HEK293 (cell line): ENCODE data around the gene STXBP4.

Source experiments
- CTCF ChIP-seq: fragments of 450-650 bp; formaldehyde crosslinking; IDR thresholded peaks from 2 replicates; pipeline ENCODE4 v1.5.1; 2016; ENCODE audit warnings: missing biosample characterization, missing genetic modification characterization
- KLF8 ChIP-seq: fragments of 450-650 bp; formaldehyde crosslinking; IDR thresholded peaks from 2 replicates; pipeline ENCODE4 v1.5.1; 2016; ENCODE audit warnings: missing biosample characterization, missing genetic modification characterization
- PBX3 ChIP-seq: sonication (generic); formaldehyde crosslinking; IDR thresholded peaks from 2 replicates; pipeline ENCODE4 v1.8.1; 2022; ENCODE audit warnings: mild to moderate bottlenecking, moderate library complexity, missing genetic modification reagents
- ZBTB8A ChIP-seq: fragments of 450-650 bp; formaldehyde crosslinking; IDR thresholded peaks from 2 replicates; pipeline ENCODE4 v1.5.1; 2016; ENCODE audit warnings: missing biosample characterization, missing genetic modification characterization
- ZEB2 ChIP-seq: fragments of 450-650 bp; formaldehyde crosslinking; IDR thresholded peaks from 2 replicates; pipeline ENCODE4 v1.5.1; 2016; ENCODE audit warnings: missing biosample characterization, missing genetic modification characterization
- ZFHX2 ChIP-seq: fragments of 450-650 bp; formaldehyde crosslinking; conservative IDR thresholded peaks from 2 replicates; pipeline ENCODE4 v1.5.1; 2016; ENCODE audit warnings: missing biosample characterization, missing genetic modification characterization
- ZNF138 ChIP-seq: fragments of 450-650 bp; formaldehyde crosslinking; IDR thresholded peaks from 2 replicates; pipeline ENCODE4 v1.5.1; 2016; ENCODE audit warnings: missing biosample characterization, missing genetic modification characterization, borderline replicate concordance
- ZNF148 ChIP-seq: fragments of 450-650 bp; formaldehyde crosslinking; IDR thresholded peaks from 2 replicates; pipeline ENCODE4 v1.5.0; 2017; ENCODE audit warnings: missing biosample characterization, missing genetic modification characterization, borderline replicate concordance
- ZNF302 ChIP-seq: fragments of 450-650 bp; formaldehyde crosslinking; IDR thresholded peaks from 2 replicates; pipeline ENCODE4 v1.5.1; 2016; ENCODE audit warnings: missing biosample characterization, missing genetic modification characterization, low read depth
- ZNF335 ChIP-seq: fragments of 450-650 bp; formaldehyde crosslinking; conservative IDR thresholded peaks from 2 replicates; pipeline ENCODE4 v1.5.1; 2016; ENCODE audit warnings: missing biosample characterization, missing genetic modification characterization
- ZNF398 ChIP-seq: fragments of 450-650 bp; formaldehyde crosslinking; IDR thresholded peaks from 2 replicates; pipeline ENCODE4 v1.5.1; 2017; ENCODE audit warnings: missing biosample characterization, missing genetic modification characterization
- ZNF416 ChIP-seq: fragments of 450-650 bp; formaldehyde crosslinking; IDR thresholded peaks from 2 replicates; pipeline ENCODE4 v1.5.1; 2016; ENCODE audit warnings: missing biosample characterization, missing genetic modification characterization
- ZNF514 ChIP-seq: fragments of 450-650 bp; formaldehyde crosslinking; IDR thresholded peaks from 2 replicates; pipeline ENCODE4 v1.5.1; 2016; ENCODE audit warnings: missing biosample characterization, missing genetic modification characterization

GRCh38 chr17:55208078-55208812 is 239.7 kb downstream of the STXBP4 start:
- TF ChIP-seq CTCF (tag by site-specific recombination) (no peak), ZNF416 (no peak), KLF8 (tag by site-specific recombination) (no peak), ZEB2 (tag by site-specific recombination) (no peak), ZBTB8A (tag by site-specific recombination) (no peak), ZNF514 (tag by site-specific recombination) (no peak), PBX3 (CRISPR knock-in tag) (no peak), ZFHX2 (tag by site-specific recombination) (no peak), ZNF302 (tag by site-specific recombination) (no peak), ZNF148 (tag by site-specific recombination) (no peak), ZNF335 (tag by site-specific recombination) (no peak), ZNF138 (no peak), ZNF398 (no peak)
